ENCODE data around the gene CCL4. TPM values are rescaled to one million over a fixed set of nuclear protein-coding genes. Genes with fewer than 3 reads are reported as not detected.
"Not testable (repeated sequence)": the region's sequence is repeated elsewhere in the genome, so short reads cannot be mapped to it uniquely, and the experiment has no call there.

CCL4 gene
- total RNA-seq, 1 donor from 2014 or later = 115 TPM

DNA sequence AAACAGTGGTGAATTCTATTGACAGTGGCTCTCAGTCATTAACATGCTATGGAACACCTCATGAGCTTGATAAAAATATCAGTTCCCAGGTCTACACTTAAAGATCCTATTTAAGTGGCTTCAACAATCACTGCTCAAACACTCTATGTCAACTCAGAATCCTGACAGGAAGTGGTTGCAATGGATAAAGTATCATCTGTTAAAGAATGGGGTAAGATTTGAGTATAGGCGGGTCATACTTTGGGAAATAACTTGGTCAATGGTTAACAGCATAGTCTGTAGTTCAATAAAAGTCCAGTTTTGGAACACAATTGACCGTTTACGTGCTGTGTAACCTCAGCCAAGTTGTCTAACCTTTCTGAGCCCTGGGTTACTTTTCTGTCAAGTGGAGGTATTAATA, 16.2 kb upstream of the CCL4 start:
- intact Hi-C loops (cut with micrococcal nuclease) = loop anchor here (10.0 kb wide), 1 partner anchor 193 kb away; no protein-coding TSS in a partner anchor

- intact Hi-C loops (cut with micrococcal nuclease) = loop anchor here (10.0 kb wide), 1 partner anchor 193 kb away; no protein-coding TSS in a partner anchor
These were observed 15.6 kb upstream of the CCL4 start for GRCh38 chr17:36087897-36088572.

- intact Hi-C loops (cut with micrococcal nuclease) = loop anchor here (10.0 kb wide), 1 partner anchor 194 kb away; no protein-coding TSS in a partner anchor
These were observed 14.8 kb upstream of the CCL4 start for GRCh38 chr17:36088670-36089338.

DNA sequence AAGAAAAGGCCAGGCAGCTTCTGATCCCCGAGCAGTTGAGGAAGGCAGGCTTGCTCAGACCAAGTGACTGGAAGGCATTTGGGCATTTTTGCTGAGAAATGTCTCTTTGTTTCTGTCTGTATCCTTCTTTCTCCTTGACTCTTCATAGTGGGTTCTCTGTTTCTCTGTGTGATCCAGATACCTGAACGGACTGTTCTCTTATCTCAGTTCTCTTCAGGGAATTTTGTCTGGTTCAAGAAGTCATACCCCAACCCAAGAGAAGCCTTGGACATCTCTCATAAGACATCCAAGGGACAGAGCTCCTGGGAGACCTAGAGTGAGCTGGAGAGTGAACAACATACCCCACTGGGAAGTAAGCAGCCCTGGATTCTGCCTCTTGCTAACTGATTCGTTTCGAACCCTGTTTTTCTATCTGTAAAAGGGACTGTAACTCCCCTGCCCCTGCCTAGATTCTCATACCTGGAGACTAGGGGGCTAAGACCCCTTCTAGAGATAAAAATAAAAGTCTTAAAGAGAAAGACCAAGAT, 14.2 kb upstream of the CCL4 start:
- intact Hi-C loops (cut with micrococcal nuclease) = loop anchor here (10.0 kb wide), 1 partner anchor 195 kb away; no protein-coding TSS in a partner anchor

- intact Hi-C loops (cut with micrococcal nuclease) = loop anchor here (1.0 to 10.0 kb wide), 3 partner anchors 8 to 195 kb away; no protein-coding TSS in a partner anchor
These were observed 13.5 kb upstream of the CCL4 start, which contains the start of gene CCL3 for GRCh38 chr17:36089888-36090836. Gene CCL3 (minus strand): TSS chr17:36090143. CDS start chr17:36090058, 85 bp downstream.

- intact Hi-C loops (cut with micrococcal nuclease) = no loop called here
These were observed 11.4 kb upstream of the CCL4 start for GRCh38 chr17:36092230-36092629.

- intact Hi-C loops (cut with micrococcal nuclease) = not testable (repeated sequence)
These were observed 10.9 kb upstream of the CCL4 start for GRCh38 chr17:36092715-36093114.

DNA sequence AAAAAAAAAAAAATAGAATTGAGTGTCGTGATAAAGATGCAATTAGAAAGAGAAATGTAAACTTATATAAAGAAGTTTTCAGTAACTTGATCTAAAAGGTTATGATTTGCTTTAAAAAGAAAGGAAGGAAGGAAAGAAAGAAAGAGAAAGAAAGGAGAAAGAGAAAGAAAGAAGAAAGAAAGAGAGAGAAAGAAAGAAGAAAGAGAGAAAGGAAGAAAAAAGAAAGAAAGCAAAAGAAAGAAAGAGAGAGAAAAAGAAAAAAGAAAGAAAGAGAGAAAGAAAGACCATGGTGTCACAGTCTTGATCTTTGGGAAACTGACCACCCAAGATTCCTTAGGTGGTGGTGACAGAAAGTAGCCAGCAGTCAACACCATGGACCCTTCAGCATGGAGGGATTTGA, 9.4 kb upstream of the CCL4 start:
- intact Hi-C loops (cut with micrococcal nuclease) = no loop called here

DNA sequence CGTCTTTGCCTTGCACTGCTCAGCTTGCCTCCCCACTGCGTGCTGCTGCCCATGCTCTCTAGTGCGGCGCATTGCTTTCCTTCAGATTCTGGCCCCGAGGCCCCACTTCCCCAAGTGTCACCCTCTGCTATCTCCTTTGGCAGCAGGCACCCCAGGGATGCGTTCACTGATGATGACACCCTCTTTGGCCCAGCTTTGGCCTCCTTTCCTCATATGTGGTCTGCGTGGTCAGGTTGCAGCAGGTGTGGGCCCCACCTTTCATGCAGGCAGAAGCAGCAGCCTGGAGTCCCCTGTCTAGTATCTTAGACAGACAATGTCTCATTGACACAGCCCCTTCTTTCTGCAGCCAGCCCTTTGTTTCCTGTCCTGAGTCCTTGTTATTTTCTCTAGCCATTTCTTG, 8.9 kb upstream of the CCL4 start:
- intact Hi-C loops (cut with micrococcal nuclease) = no loop called here

DNA sequence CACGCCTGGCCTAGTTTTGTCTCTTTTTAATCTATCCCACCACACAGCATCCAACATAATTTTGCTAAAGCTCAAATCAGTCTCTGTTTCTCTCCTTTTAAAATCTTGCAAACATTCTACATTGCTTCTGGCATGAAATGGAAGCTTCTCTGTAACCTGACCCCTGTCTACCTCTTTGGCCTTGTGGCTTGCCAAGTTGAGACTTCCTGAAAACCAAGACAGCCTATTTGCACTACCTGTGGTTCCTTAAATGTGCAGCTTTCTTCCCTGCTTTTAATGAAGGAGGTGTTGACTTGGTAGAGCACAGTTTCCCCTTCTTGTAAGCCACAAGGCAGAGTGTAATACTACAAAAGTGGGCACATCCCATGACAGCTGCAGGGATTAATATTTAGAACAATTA, 7.6 kb upstream of the CCL4 start:
- intact Hi-C loops (cut with micrococcal nuclease) = no loop called here

DNA sequence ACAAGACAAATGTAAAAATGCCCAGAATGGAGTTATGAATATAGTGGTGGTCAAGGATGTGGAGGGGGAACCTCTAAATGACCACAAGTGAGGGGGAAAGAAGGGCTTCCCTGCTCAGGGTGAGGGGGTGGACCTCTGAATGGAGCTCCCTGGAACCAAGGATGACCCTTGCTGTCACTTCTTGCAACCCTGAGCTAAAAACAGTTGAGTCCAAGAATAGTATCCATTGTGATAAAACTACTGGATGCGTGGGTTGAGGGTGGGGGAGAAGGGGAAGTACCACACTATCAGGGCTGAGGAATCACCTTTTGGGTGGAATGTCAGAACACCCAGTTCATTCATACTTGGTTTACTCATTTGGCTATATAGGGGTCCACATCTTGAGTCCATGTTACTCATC, 4.6 kb upstream of the CCL4 start:
- intact Hi-C loops (cut with micrococcal nuclease) = not testable (repeated sequence)

- intact Hi-C loops (cut with micrococcal nuclease) = not testable (repeated sequence)
These were observed 619 bp downstream of the CCL4 start for GRCh38 chr17:36104246-36104645.

- intact Hi-C loops (cut with micrococcal nuclease) = no loop called here
These were observed 1.1 kb downstream of the CCL4 start for GRCh38 chr17:36104701-36105181.

GRCh38 chr17:36105781-36106492, 2.3 kb downstream of the CCL4 start:
- intact Hi-C loops (cut with micrococcal nuclease) = no loop called here

- intact Hi-C loops (cut with micrococcal nuclease) = no loop called here
These were observed 2.8 kb downstream of the CCL4 start for GRCh38 chr17:36106493-36106835.

GRCh38 chr17:36107660-36108059, 4.0 kb downstream of the CCL4 start:
- intact Hi-C loops (cut with micrococcal nuclease) = no loop called here

DNA sequence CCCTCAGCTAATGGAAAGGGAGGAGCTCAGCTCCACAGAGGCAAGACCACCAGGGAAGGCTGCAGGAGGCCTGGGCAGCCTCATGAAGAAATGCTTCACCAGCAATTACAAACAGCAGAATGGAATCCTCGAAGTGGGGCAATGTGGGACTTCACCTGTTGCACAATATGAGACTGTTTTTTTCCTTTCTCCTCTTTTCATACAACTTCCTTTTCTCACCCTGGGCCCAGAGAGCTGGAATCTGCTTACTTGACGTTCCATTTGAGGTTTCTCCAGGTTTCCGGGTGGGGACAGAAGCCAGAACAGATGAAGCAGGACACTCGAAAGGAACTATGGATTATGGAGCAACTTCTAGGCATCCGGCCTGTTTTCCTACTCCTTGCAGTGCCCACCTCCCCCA, 4.6 kb downstream of the CCL4 start:
- intact Hi-C loops (cut with micrococcal nuclease) = not testable (repeated sequence)

GRCh38 chr17:36111068-36111490, 7.5 kb downstream of the CCL4 start:
- intact Hi-C loops (cut with micrococcal nuclease) = no loop called here

- intact Hi-C loops (cut with micrococcal nuclease) = no loop called here
These were observed 8.9 kb downstream of the CCL4 start for GRCh38 chr17:36112572-36112971.

GRCh38 chr17:36113131-36113530, 9.5 kb downstream of the CCL4 start:
- intact Hi-C loops (cut with micrococcal nuclease) = not testable (repeated sequence)
